Natural killer cell (primary cell): ENCODE measurements around the gene SLBP. TPM values are rescaled to one million over a fixed set of nuclear protein-coding genes. Genes with fewer than 3 reads are reported as not detected.

Source experiments
- ATAC-seq, 3 donors: fragments of 150-1000 bp in 2 of 3; fragments of 200-7000 bp in 1 of 3; cut with Tn5 transposase; 1 replicate in 1 of 3; 2 replicates in 2 of 3; pipeline ENCODE4 v1.10.0; 2021; ENCODE audit warnings: mild to moderate bottlenecking in 2 of 3, moderate library complexity in 2 of 3
- DNase-seq, 2 donors: peaks; one replicate each; pipeline versions ENCODE4 v3.0.0 to v3.0.0-alpha.2; 2013 to 2021; ENCODE audit warnings: mixed read lengths in 1 of 2
- H3K27ac ChIP-seq: one replicate; pipeline ENCODE4 v1.5.1; 2013; ENCODE audit warnings: mild to moderate bottlenecking, low read length
- H3K27me3 ChIP-seq: one replicate; pipeline ENCODE4 v1.6.1; 2013; ENCODE audit warnings: low read length; ENCODE audit not compliant: control insufficient read depth, insufficient read depth
- H3K36me3 ChIP-seq: one replicate; pipeline ENCODE4 v1.6.1; 2013; ENCODE audit warnings: low read length; ENCODE audit not compliant: control insufficient read depth, insufficient read depth
- H3K4me1 ChIP-seq: one replicate; pipeline ENCODE4 v1.6.1; 2013; ENCODE audit warnings: low read length; ENCODE audit not compliant: control insufficient read depth, insufficient read depth
- H3K4me3 ChIP-seq: one replicate; pipeline ENCODE4 v1.5.1; 2013; ENCODE audit warnings: low read length
- H3K9me3 ChIP-seq: one replicate; pipeline ENCODE4 v1.6.1; 2013; ENCODE audit warnings: low read length; ENCODE audit not compliant: control insufficient read depth, insufficient read depth
- H3K27ac Mint-ChIP-seq, 2 donors: one replicate each; pipeline ENCODE4 v1.8.0; 2022; ENCODE audit warnings: mild to moderate bottlenecking in 2 of 2, mixed read lengths in 2 of 2, moderate library complexity in 1 of 2
- H3K27me3 Mint-ChIP-seq, 2 donors: one replicate each; pipeline ENCODE4 v1.8.0; 2022; ENCODE audit warnings: low read depth in 2 of 2, mixed read lengths in 2 of 2
- H3K36me3 Mint-ChIP-seq: one replicate; pipeline ENCODE4 v1.8.0; 2022; ENCODE audit warnings: mixed read lengths
- H3K4me1 Mint-ChIP-seq, 2 donors: one replicate each; pipeline ENCODE4 v1.8.0; 2022; ENCODE audit warnings: mixed read lengths in 2 of 2
- H3K4me3 Mint-ChIP-seq: one replicate; pipeline ENCODE4 v1.8.0; 2022; ENCODE audit warnings: mild to moderate bottlenecking, moderate library complexity, mixed read lengths
- H3K9me3 Mint-ChIP-seq, 2 donors: one replicate each; pipeline ENCODE4 v1.8.0; 2022; ENCODE audit warnings: mixed read lengths in 2 of 2
- WGBS: methylation state at CpG from one replicate; pipeline ENCODE4 v1.1.7; 2013; ENCODE audit warnings: missing lambda C conversion rate; ENCODE audit not compliant: insufficient coverage; 5-methylcytosine and 5-hydroxymethylcytosine counted together
- intact Hi-C: fragments of 100-400 bp; cut with micrococcal nuclease; formaldehyde crosslinking; loops from one replicate; pipeline ENCODE4 v1.14.2; 2022
- total RNA-seq, 4 donors: library from RNA; stranded (reverse); fragments of 120-200 nt in 1 of 4; gene quantifications; one replicate each; pipeline versions ENCODE4 v1.2.3 to v1.2.4, GENCODE V29; 2013 to 2022
- TF ChIP-seq, protein P1 (sequence below): fragments of 200-600 bp; IDR thresholded peaks from one replicate; pipeline ENCODE4 v1.8.0; 2022; ENCODE audit warnings: antibody characterized with exemption

The SLBP gene
- total RNA-seq, 3 donors from 2014 or later (not counting 1 experiment from before 2014, with no cell fraction given) = 29.5 to 38.8 (median 38.6) TPM

DNA sequence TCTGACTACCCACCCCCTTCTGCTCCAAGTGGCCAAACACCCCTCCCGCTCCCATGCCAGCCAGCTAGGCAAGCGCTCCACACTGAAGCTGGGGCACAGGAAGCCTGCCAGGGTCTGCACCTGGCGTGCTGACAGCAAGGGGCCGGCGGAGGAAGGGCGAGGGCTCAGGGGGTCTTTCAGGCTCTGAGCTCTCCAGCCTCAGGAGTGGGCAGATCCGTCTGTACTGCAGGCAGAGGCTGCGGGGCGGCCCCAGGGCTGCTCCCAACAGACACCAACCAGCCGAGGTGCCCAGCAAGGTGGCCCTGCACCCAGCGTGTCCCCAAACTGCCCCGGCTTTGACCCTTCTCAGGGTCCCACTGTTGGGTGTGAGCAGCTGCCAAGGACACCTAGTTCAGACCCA is 42.8 kb downstream of the SLBP start:
- H3K27ac ChIP-seq = no peak overlapping the region
- no peak overlapping the region for H3K4me3 ChIP-seq
- no peaks in the 10 kb centered on the region for H3K36me3 Mint-ChIP-seq
- intact Hi-C loops = no loop called here
- TF ChIP-seq, protein P1, sequence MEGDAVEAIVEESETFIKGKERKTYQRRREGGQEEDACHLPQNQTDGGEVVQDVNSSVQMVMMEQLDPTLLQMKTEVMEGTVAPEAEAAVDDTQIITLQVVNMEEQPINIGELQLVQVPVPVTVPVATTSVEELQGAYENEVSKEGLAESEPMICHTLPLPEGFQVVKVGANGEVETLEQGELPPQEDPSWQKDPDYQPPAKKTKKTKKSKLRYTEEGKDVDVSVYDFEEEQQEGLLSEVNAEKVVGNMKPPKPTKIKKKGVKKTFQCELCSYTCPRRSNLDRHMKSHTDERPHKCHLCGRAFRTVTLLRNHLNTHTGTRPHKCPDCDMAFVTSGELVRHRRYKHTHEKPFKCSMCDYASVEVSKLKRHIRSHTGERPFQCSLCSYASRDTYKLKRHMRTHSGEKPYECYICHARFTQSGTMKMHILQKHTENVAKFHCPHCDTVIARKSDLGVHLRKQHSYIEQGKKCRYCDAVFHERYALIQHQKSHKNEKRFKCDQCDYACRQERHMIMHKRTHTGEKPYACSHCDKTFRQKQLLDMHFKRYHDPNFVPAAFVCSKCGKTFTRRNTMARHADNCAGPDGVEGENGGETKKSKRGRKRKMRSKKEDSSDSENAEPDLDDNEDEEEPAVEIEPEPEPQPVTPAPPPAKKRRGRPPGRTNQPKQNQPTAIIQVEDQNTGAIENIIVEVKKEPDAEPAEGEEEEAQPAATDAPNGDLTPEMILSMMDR = no peak
- no peaks in the 10 kb centered on the region for H3K4me1 ChIP-seq
- H3K9me3 Mint-ChIP-seq = no peaks in the 10 kb centered on the region
- no peaks in the 10 kb centered on the region for H3K9me3 ChIP-seq
- ATAC-seq (no peak), DNase-seq (no peak)
- no peak overlapping the region for H3K4me3 Mint-ChIP-seq
- no peak overlapping the region for H3K27ac Mint-ChIP-seq
- H3K4me1 Mint-ChIP-seq = no peaks in the 10 kb centered on the region
- no peaks in the 10 kb centered on the region for H3K36me3 ChIP-seq
- 90% methylated on average over 12 of the region's 12 CpGs for WGBS
- H3K27me3 ChIP-seq = no peaks in the 10 kb centered on the region
- H3K27me3 Mint-ChIP-seq = no peaks in the 10 kb centered on the region

- no peaks in the 10 kb centered on the region for H3K9me3 Mint-ChIP-seq
- TF ChIP-seq, protein P1 = no peak
- H3K36me3 Mint-ChIP-seq = no peaks in the 10 kb centered on the region
- WGBS = 92% methylated on average over 8 of the region's 8 CpGs
- H3K27me3 Mint-ChIP-seq = no peaks in the 10 kb centered on the region
- no peak overlapping the region for H3K27ac ChIP-seq
- no peak for DNase-seq
- no peak overlapping the region for H3K4me3 ChIP-seq
- H3K4me1 Mint-ChIP-seq = no peaks in the 10 kb centered on the region
- H3K36me3 ChIP-seq = no peaks in the 10 kb centered on the region
- no peaks in the 10 kb centered on the region for H3K9me3 ChIP-seq
- no peak overlapping the region for H3K27ac Mint-ChIP-seq
- no peaks in the 10 kb centered on the region for H3K4me1 ChIP-seq
- no peak overlapping the region for H3K4me3 Mint-ChIP-seq
- H3K27me3 ChIP-seq = no peaks in the 10 kb centered on the region
- intact Hi-C loops = no loop called here
- ATAC-seq = no peak
Observed at GRCh38 chr4:1668488-1668840, 43.7 kb downstream of the SLBP start.

- TF ChIP-seq, protein P1 = no peak
- Histone ChIP-seq H3K9me3 (no peaks in the 10 kb centered on the region), H3K4me3 (no peak overlapping the region), H3K27me3 (no peaks in the 10 kb centered on the region), H3K4me1 (no peaks in the 10 kb centered on the region), H3K36me3 (no peaks in the 10 kb centered on the region), H3K27ac (no peak overlapping the region)
- H3K4me1 Mint-ChIP-seq = no peaks in the 10 kb centered on the region
- no peaks in the 10 kb centered on the region for H3K27me3 Mint-ChIP-seq
- no peak for DNase-seq
- H3K4me3 Mint-ChIP-seq = no peak overlapping the region
- 96% methylated on average over 15 of the region's 15 CpGs for WGBS
- H3K27ac Mint-ChIP-seq = no peak overlapping the region
- intact Hi-C loops = no loop called here
- no peak for ATAC-seq
- H3K36me3 Mint-ChIP-seq = no peaks in the 10 kb centered on the region
- no peaks in the 10 kb centered on the region for H3K9me3 Mint-ChIP-seq
Observed at GRCh38 chr4:1667273-1667672, 44.8 kb downstream of the SLBP start.

DNA sequence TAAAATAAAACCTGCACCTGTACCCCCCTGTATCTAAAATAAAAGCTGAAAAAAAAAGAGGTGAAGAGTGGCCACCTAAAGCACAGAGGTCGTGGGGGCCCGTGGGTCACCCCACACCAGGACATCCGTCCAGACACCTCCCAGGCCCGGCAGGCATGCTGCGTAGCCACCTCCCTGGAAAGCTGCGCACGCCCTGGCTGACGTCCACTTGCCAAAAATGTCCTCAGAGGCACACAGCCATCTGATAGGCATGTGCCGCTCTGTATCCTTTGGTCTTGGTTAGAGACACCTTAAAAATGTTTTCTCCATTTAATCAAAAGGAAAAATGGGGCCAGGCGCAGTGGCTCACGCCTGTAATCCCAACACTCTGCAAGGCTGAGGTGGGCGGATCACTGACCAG is 45.7 kb downstream of the SLBP start:
- Histone ChIP-seq H3K9me3 (no peaks in the 10 kb centered on the region), H3K27me3 (no peaks in the 10 kb centered on the region), H3K4me3 (no peak overlapping the region), H3K36me3 (no peaks in the 10 kb centered on the region), H3K4me1 (no peaks in the 10 kb centered on the region), H3K27ac (no peak overlapping the region)
- Mint-ChIP-seq H3K4me3 (no peak overlapping the region), H3K27me3 (no peaks in the 10 kb centered on the region), H3K36me3 (no peaks in the 10 kb centered on the region), H3K4me1 (no peaks in the 10 kb centered on the region), H3K9me3 (no peaks in the 10 kb centered on the region), H3K27ac (no peak overlapping the region)
- intact Hi-C loops = no loop called here
- 84% methylated on average over 12 of the region's 12 CpGs for WGBS
- DNase-seq = no peak
- ATAC-seq = no peak
- TF ChIP-seq, protein P1 = no peak
